ENCODE results near the gene DAAM2. TPM values are rescaled to one million over a fixed set of nuclear protein-coding genes. Genes with fewer than 3 reads are reported as not detected.
A peak's percentile ranks its signal among the peaks of the same experiment; 100 is the strongest.

DAAM2 gene
- 1 to 10 TPM; 1.6 to 9.8 (median 4.7) TPM for total RNA-seq
- long read RNA-seq, partial matches to known transcripts, result 0 of 1 reads
- long read RNA-seq, other reads (novel, unspliced or antisense), result 1 of 1 reads

GRCh38 chr6:39791850-39792539, at the start of gene DAAM2:
Gene DAAM2 (plus strand): TSS chr6:39792376. CDS start chr6:39856303, 63,927 bp downstream.
- intact Hi-C loops (cut with DNase I), result no loop called here
- ATAC-seq, result peak; percentile 83 to 88 (median 85)
- H3K36me3 ChIP-seq, result no peaks in the 10 kb centered on the region

DNA sequence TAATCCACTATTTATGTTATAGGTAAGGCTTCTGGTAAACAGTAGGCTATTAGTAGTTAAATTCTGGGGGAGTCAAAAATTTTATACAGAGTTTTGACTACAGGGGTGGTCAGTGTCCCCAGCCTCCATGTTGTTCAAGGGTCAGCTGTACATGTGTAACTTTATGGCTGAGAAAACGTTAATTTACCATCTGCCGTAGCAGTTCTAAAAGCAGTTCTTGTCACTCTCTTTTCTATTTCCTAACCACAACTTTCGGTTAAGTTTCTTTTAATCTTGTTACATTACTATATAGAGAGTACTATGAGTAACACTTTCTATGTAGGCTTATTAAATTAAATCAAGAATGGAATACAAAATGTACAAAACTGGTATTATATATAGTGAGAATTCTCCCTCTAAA, 45.4 kb upstream of the DAAM2 start:
- Histone ChIP-seq H3K27ac (no peak overlapping the region), H3K4me1 (no peaks in the 10 kb centered on the region), H3K9me3 (no peaks in the 10 kb centered on the region), H3K36me3 (no peaks in the 10 kb centered on the region), H3K27me3 (no peaks in the 10 kb centered on the region), H3K4me3 (no peak overlapping the region)
- ATAC-seq (no peak), DNase-seq (no peak)
- TF ChIP-seq POLR2A (IDR thresholded peaks at IDR 0.05), result no peak
- TF ChIP-seq, protein P1, sequence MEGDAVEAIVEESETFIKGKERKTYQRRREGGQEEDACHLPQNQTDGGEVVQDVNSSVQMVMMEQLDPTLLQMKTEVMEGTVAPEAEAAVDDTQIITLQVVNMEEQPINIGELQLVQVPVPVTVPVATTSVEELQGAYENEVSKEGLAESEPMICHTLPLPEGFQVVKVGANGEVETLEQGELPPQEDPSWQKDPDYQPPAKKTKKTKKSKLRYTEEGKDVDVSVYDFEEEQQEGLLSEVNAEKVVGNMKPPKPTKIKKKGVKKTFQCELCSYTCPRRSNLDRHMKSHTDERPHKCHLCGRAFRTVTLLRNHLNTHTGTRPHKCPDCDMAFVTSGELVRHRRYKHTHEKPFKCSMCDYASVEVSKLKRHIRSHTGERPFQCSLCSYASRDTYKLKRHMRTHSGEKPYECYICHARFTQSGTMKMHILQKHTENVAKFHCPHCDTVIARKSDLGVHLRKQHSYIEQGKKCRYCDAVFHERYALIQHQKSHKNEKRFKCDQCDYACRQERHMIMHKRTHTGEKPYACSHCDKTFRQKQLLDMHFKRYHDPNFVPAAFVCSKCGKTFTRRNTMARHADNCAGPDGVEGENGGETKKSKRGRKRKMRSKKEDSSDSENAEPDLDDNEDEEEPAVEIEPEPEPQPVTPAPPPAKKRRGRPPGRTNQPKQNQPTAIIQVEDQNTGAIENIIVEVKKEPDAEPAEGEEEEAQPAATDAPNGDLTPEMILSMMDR (IDR thresholded peaks at IDR 0.05), result no peak
- intact Hi-C loops (cut with DNase I), result no loop called here
- WGBS (ENCODE audit: insufficient coverage, low coverage, low lambda C conversion rate, missing lambda C conversion rate), result 63% methylated on average over 3 of the region's 3 CpGs

More at GRCh38 chr6:39791850-39792539, at the start of gene DAAM2:
- no peaks in the 10 kb centered on the region for H3K9me3 ChIP-seq
- H3K27me3 ChIP-seq, result no peaks in the 10 kb centered on the region
- WGBS (ENCODE audit: insufficient coverage, low coverage, low lambda C conversion rate, missing lambda C conversion rate), result 15% methylated on average over 18 of the region's 55 CpGs
- H3K4me3 ChIP-seq, result peak within 1 kb of the TSS; percentile 49 to 61 (median 53)
- peak; percentile 48 to 67 (median 65) for DNase-seq
- H3K4me1 ChIP-seq, result peaks cover 0 to 5% (median 2%) of the 10 kb centered on the region in 4 donors
- TF ChIP-seq, protein P1 (IDR thresholded peaks at IDR 0.05), result peak in 3 of 4 donors; percentile 17 to 36 (median 18)
- TF ChIP-seq POLR2A (IDR thresholded peaks at IDR 0.05), result peak; percentile 51
- peak within 1 kb of the TSS in 2 of 3 donors; percentile 13 to 33 for H3K27ac ChIP-seq

DNA sequence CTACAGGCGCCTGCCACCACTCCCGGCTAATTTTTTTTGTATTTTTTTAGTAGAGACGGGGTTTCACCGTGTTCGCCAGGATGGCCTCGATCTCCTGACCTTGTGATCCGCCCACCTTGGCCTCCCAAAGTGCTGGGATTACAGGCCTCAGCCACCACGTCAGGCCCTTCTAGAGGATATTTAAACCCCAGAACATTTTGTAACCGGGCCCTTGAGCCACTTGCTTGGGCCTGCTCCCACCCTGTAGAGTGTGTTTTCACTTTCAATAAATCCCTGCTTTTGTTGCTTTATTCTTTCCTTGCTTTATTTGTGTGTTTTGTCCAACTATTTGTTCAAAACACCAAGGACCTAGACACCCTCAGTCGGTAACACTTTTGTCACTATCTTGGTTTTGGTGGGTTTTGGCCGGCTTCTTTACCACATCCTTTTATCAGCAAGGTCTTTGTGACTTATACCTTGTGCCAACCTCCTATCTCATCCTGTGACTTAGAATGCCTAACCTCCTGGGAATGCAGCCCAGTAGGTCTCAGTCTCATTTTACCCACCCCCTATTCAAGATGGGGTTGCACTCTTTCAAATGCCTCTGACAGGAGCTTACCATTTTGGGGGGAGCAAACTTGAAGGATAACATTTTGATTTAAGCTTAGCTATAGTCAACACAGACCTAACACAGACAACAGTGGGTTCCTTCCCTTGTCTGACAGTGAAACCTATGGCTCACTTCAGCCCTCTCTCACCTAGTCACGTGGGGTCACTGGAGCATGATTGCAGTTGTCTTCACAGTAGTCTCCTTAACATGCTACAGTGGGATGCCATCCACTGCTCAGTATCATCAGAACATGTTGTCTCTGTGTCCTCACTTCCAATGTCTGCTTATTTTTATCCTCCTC, 39.1 kb upstream of the DAAM2 start:
- Histone ChIP-seq H3K9me3 (no peaks in the 10 kb centered on the region), H3K4me1 (no peaks in the 10 kb centered on the region), H3K27me3 (no peaks in the 10 kb centered on the region), H3K4me3 (no peak overlapping the region), H3K27ac (no peak overlapping the region), H3K36me3 (no peaks in the 10 kb centered on the region)
- WGBS (ENCODE audit: insufficient coverage, low coverage, low lambda C conversion rate, missing lambda C conversion rate), result 78% methylated on average over 10 of the region's 12 CpGs
- intact Hi-C loops (cut with DNase I), result no loop called here
- no peak for ATAC-seq
- no peak for DNase-seq
- TF ChIP-seq, protein P1 (IDR thresholded peaks at IDR 0.05), result no peak
- no peak for TF ChIP-seq POLR2A (IDR thresholded peaks at IDR 0.05)

DNA sequence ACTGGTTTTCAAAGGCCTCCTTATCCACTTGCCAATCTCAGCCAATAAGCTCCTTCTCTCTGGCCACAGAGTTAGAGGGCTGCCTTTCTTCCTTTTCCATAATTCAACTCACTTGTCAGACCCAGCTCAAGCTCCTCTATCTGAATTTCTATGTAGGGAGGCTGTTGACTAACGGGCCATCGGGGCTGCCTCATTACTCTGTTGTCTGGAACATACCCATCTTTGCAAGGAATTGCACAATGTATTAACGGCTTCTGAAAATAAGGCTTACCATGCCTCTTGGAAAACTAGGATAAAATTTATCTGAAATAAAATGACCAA, 38.5 kb upstream of the DAAM2 start:
- Histone ChIP-seq H3K27ac (no peak overlapping the region), H3K4me1 (no peaks in the 10 kb centered on the region), H3K36me3 (no peaks in the 10 kb centered on the region), H3K9me3 (no peaks in the 10 kb centered on the region), H3K27me3 (no peaks in the 10 kb centered on the region), H3K4me3 (no peak overlapping the region)
- no peak for ATAC-seq
- no peak for TF ChIP-seq POLR2A (IDR thresholded peaks at IDR 0.05)
- TF ChIP-seq, protein P1 (IDR thresholded peaks at IDR 0.05), result no peak
- 53% methylated on average over 3 of the region's 3 CpGs for whole genome bisulfite sequencing (ENCODE audit: insufficient coverage, low coverage, low lambda C conversion rate, missing lambda C conversion rate)
- intact Hi-C loops (cut with DNase I), result no loop called here
- DNase-seq, result no peak

Data from right lobe of liver (tissue), 6 donors.